Mesendoderm (in vitro differentiated cells): Measurements from ENCODE around the gene MSX2.

Source experiments
- DNase-seq: peaks from one replicate; pipeline ENCODE4 v3.0.0; 2013
- H2AK5ac ChIP-seq: 2 replicates; pipeline ENCODE4 v1.6.1; 2013; ENCODE audit warnings: low read length, inconsistent platforms
- H2BK120ac ChIP-seq: 2 replicates; pipeline ENCODE4 v1.6.1; 2013; ENCODE audit warnings: low read depth, mild to moderate bottlenecking, low read length, moderate library complexity, mixed read lengths
- H2BK15ac ChIP-seq: replicated peaks from 2 replicates; pipeline ENCODE4 v1.6.1; 2013; ENCODE audit warnings: low read depth, mild to moderate bottlenecking, moderate library complexity
- H2BK5ac ChIP-seq: 2 replicates; pipeline ENCODE4 v1.6.1; 2013; ENCODE audit warnings: low read length, inconsistent platforms
- H3K18ac ChIP-seq: 2 replicates; pipeline ENCODE4 v1.6.1; 2013; ENCODE audit warnings: mild to moderate bottlenecking, low read length, mixed read lengths
- H3K23ac ChIP-seq: one replicate; pipeline ENCODE4 v1.6.1; 2013; ENCODE audit warnings: low read length
- H3K27ac ChIP-seq: 2 replicates; pipeline ENCODE4 v1.5.1; 2013; ENCODE audit warnings: low read depth, mild to moderate bottlenecking, inconsistent platforms, low read length, moderate library complexity
- H3K27me3 ChIP-seq: 2 replicates; pipeline ENCODE4 v1.6.1; 2013; ENCODE audit warnings: low read length, control low read depth, mild to moderate bottlenecking, inconsistent platforms; ENCODE audit not compliant: insufficient read depth, poor library complexity
- H3K36me3 ChIP-seq: 2 replicates; pipeline ENCODE4 v1.6.1; 2013; ENCODE audit warnings: low read length, inconsistent platforms; ENCODE audit not compliant: control insufficient read depth, insufficient read depth
- H3K4ac ChIP-seq: one replicate; pipeline ENCODE4 v1.6.1; 2013; ENCODE audit warnings: low read depth, mild to moderate bottlenecking, low read length, moderate library complexity
- H3K4me1 ChIP-seq: 2 replicates; pipeline ENCODE4 v1.6.1; 2013; ENCODE audit warnings: low read depth, low read length, inconsistent platforms; ENCODE audit not compliant: control insufficient read depth
- H3K4me2 ChIP-seq: 2 replicates; pipeline ENCODE4 v1.6.1; 2013; ENCODE audit warnings: low read length
- H3K4me3 ChIP-seq: 2 replicates; pipeline ENCODE4 v1.5.1; 2013; ENCODE audit warnings: mild to moderate bottlenecking, low read length
- H3K56ac ChIP-seq: one replicate; pipeline ENCODE4 v1.6.1; 2013; ENCODE audit warnings: low read length
- H3K79me1 ChIP-seq: 2 replicates; pipeline ENCODE4 v1.6.1; 2013; ENCODE audit warnings: low read length, inconsistent platforms
- H3K79me2 ChIP-seq: 2 replicates; pipeline ENCODE4 v1.6.1; 2013; ENCODE audit warnings: mild to moderate bottlenecking, low read length; ENCODE audit not compliant: control insufficient read depth, insufficient read depth
- H3K9ac ChIP-seq: 2 replicates; pipeline ENCODE4 v1.6.1; 2013; ENCODE audit warnings: low read length, inconsistent platforms
- H4K5ac ChIP-seq: one replicate; pipeline ENCODE4 v1.6.1; 2013; ENCODE audit warnings: low read length
- H4K8ac ChIP-seq: one replicate; pipeline ENCODE4 v1.6.1; 2013; ENCODE audit warnings: low read depth, mild to moderate bottlenecking, control low read depth, low read length, moderate library complexity
- WGBS: extraction: QIAGEN DNeasy Blood & Tissue Kit; methylation state at CpG from one replicate; pipeline ENCODE4 v1.1.7; 2013; ENCODE audit warnings: low lambda C conversion rate, missing lambda C conversion rate; ENCODE audit not compliant: insufficient coverage; ENCODE audit errors: extremely low coverage; 5-methylcytosine and 5-hydroxymethylcytosine counted together

MSX2 gene

DNA sequence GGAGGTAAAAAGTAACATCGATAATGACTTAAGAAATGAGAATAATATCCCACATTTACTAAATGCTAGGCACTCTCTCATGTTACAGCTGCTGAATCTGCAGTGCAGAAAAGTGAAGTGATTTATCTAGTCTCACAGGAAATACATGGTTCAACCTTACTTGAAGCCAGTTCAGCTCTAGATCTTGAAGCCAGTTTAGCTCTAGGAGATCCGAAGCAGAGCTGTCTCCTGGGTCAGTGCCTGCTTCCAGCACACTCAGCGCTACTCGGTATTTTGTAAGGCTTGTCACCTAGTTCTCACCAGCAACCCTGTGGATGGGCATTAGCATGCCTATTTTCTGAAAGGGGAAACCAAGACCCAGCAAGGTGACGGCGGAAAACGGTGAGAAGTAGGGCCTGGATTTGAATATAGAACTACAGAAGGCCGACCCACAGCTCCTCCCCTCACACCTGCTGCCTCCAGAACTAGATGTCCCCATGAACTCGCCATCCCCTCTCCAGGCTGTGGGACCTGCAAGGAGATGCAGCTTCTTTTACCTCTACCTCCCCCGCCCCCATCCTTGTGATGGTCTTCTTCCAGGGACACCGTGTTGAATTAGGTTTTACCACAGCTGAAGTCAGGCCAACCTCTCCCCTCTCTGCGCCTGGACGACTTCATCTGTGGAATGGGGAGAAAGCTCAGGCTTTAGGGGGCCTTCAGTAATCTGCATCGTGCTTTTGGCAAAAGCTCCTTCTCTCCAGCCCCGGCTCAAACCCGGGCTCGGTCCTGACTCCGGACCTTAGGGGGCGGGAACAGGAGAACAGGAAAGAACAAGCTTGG lies 4.4 kb upstream of the MSX2 start:
- H3K4me3 ChIP-seq = no peak overlapping the region
- no peak overlapping the region for H4K8ac ChIP-seq
- no peak overlapping the region for H3K23ac ChIP-seq
- peaks cover 45% of the 10 kb centered on the region for H3K4me1 ChIP-seq
- DNase-seq = peak; percentile 87
- H4K5ac ChIP-seq = no peak overlapping the region
- peaks cover 6% of the 10 kb centered on the region for H3K79me2 ChIP-seq
- H3K36me3 ChIP-seq = no peaks in the 10 kb centered on the region
- peak overlapping the region; percentile 37 for H3K9ac ChIP-seq
- peak overlapping the region; percentile 71 for H3K56ac ChIP-seq
- no peaks in the 10 kb centered on the region for H3K27me3 ChIP-seq
- peak overlapping the region; percentile 72 for H2BK5ac ChIP-seq
- no CpG with 5 or more reads among the region's 19 CpGs for WGBS
- no peaks in the 10 kb centered on the region for H3K79me1 ChIP-seq
- H3K18ac ChIP-seq = peak overlapping the region; percentile 80
- H3K4ac ChIP-seq = peak overlapping the region; percentile 97
- peak overlapping the region; percentile 20 for H3K4me2 ChIP-seq
- no peak overlapping the region for H2AK5ac ChIP-seq
- H2BK120ac ChIP-seq = peak overlapping the region; percentile 68
- peak overlapping the region; percentile 68 for H3K27ac ChIP-seq
- no peak overlapping the region for H2BK15ac ChIP-seq

- no CpG with 5 or more reads among the region's 75 CpGs for WGBS
- H2BK15ac ChIP-seq = no peak overlapping the region
- H2AK5ac ChIP-seq = peak overlapping the region; percentile 50
- peak overlapping the region; percentile 82 for H3K27ac ChIP-seq
- DNase-seq = peak; percentile 99
- no peaks in the 10 kb centered on the region for H3K27me3 ChIP-seq
- H3K18ac ChIP-seq = peak overlapping the region; percentile 88
- peaks cover 43% of the 10 kb centered on the region for H3K4me1 ChIP-seq
- H3K56ac ChIP-seq = peak overlapping the region; percentile 90
- peak overlapping the region; percentile 69 for H3K9ac ChIP-seq
- H4K5ac ChIP-seq = no peak overlapping the region
- peak overlapping the region; percentile 68 for H2BK120ac ChIP-seq
- H3K4ac ChIP-seq = peak overlapping the region; percentile 100
- H3K4me3 ChIP-seq = peak overlapping the region; percentile 19
- no peaks in the 10 kb centered on the region for H3K36me3 ChIP-seq
- peak overlapping the region; percentile 96 for H2BK5ac ChIP-seq
- H3K79me2 ChIP-seq = peaks cover 15% of the 10 kb centered on the region
- no peak overlapping the region for H3K23ac ChIP-seq
- H4K8ac ChIP-seq = no peak overlapping the region
- H3K4me2 ChIP-seq = peak overlapping the region; percentile 79
- H3K79me1 ChIP-seq = no peaks in the 10 kb centered on the region
Observed at GRCh38 chr5:174720612-174721529, 3.5 kb upstream of the MSX2 start.

GRCh38 chr5:174721530-174722432 lies 2.6 kb upstream of the MSX2 start:
- Histone ChIP-seq H3K79me2 (peaks cover 24% of the 10 kb centered on the region), H4K5ac (no peak overlapping the region), H3K27me3 (no peaks in the 10 kb centered on the region), H3K4me3 (peak overlapping the region; percentile 19), H2BK120ac (peak overlapping the region; percentile 68), H3K56ac (peak overlapping the region; percentile 90), H3K4ac (peak overlapping the region; percentile 100), H3K4me2 (peak overlapping the region; percentile 79), H3K4me1 (peaks cover 38% of the 10 kb centered on the region), H3K18ac (peak overlapping the region; percentile 88), H2BK15ac (no peak overlapping the region), H3K36me3 (no peaks in the 10 kb centered on the region), H3K23ac (peak overlapping the region; percentile 59), H3K79me1 (no peaks in the 10 kb centered on the region), H3K9ac (peak overlapping the region; percentile 69), H4K8ac (no peak overlapping the region), H3K27ac (peak overlapping the region; percentile 82), H2BK5ac (peak overlapping the region; percentile 96), H2AK5ac (peak overlapping the region; percentile 79)
- peak; percentile 10 for DNase-seq
- no CpG with 5 or more reads among the region's 19 CpGs for WGBS

- Histone ChIP-seq H3K36me3 (no peaks in the 10 kb centered on the region), H3K56ac (peak overlapping the region; percentile 52), H2BK5ac (no peak overlapping the region), H3K9ac (peak overlapping the region; percentile 65), H3K27me3 (no peaks in the 10 kb centered on the region), H3K4ac (no peak overlapping the region), H3K4me1 (peaks cover 38% of the 10 kb centered on the region), H3K79me1 (no peaks in the 10 kb centered on the region), H4K5ac (no peak overlapping the region), H3K4me3 (no peak overlapping the region), H4K8ac (no peak overlapping the region), H3K18ac (no peak overlapping the region), H2BK15ac (no peak overlapping the region), H2BK120ac (peak overlapping the region; percentile 18), H3K23ac (no peak overlapping the region), H2AK5ac (no peak overlapping the region), H3K27ac (no peak overlapping the region), H3K4me2 (no peak overlapping the region), H3K79me2 (peaks cover 31% of the 10 kb centered on the region)
- DNase-seq = no peak
- no CpG with 5 or more reads among the region's 4 CpGs for WGBS
Observed at GRCh38 chr5:174722500-174722899, 1.9 kb upstream of the MSX2 start.

DNA sequence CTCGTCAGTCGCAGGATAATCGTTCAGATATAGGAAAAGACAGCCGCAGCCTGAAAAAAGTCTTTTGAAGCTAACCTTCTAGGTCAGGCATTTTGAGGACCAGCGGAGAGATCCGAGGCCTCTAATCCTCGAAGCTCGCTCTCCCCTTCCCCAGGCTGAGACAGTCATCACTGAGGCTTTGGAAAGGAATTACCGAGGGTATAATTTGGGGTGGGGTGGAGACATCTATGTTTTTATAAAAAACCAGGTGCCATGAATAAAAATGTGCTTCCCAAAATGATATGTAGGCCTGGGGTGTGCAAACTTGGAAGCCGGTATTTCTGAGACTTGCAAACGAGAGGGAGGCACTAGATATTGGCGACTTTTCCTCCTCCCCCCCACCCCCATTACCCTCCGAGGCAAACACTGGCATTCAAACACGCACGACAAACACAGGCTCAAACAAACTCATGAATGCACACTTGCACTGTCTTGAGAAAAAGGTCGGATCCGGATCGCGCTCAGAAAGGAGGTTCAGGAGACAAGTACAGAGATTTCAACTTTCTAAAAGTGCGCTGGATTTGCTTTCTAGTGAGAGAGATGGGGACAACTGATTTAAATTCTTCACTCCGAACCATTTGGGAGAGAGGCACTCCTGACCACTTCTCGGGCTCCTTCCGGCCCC lies 935 bp upstream of the MSX2 start:
- Histone ChIP-seq H3K9ac (peak overlapping the region; percentile 80), H3K18ac (peak overlapping the region; percentile 94), H3K4me3 (peak overlapping the region; percentile 52), H3K79me1 (no peaks in the 10 kb centered on the region), H3K79me2 (peaks cover 40% of the 10 kb centered on the region), H3K4ac (peak overlapping the region; percentile 89), H3K4me2 (peak overlapping the region; percentile 97), H2BK120ac (peak overlapping the region; percentile 88), H3K27ac (peak overlapping the region; percentile 52), H3K23ac (no peak overlapping the region), H3K27me3 (no peaks in the 10 kb centered on the region), H2BK15ac (peak overlapping the region; percentile 47), H3K56ac (peak overlapping the region; percentile 90), H2BK5ac (peak overlapping the region; percentile 53), H4K8ac (no peak overlapping the region), H4K5ac (no peak overlapping the region), H2AK5ac (no peak overlapping the region), H3K36me3 (no peaks in the 10 kb centered on the region), H3K4me1 (peaks cover 35% of the 10 kb centered on the region)
- no CpG with 5 or more reads among the region's 23 CpGs for WGBS
- DNase-seq = no peak
